Measurements from ENCODE around the gene XAF1.
A peak's percentile ranks its signal among the peaks of the same experiment; 100 is the strongest.
"Not testable (repeated sequence)": the region's sequence is repeated elsewhere in the genome, so short reads cannot be mapped to it uniquely, and the experiment has no call there.

Gene XAF1

GRCh38 chr17:6729531-6729930 lies 26.3 kb upstream of the XAF1 start:
- Mint-ChIP-seq H3K9me3 (peaks cover 0 to 4% of the 10 kb centered on the region in 2 donors), H3K4me1 (no peaks in the 10 kb centered on the region), H3K27ac (no peak overlapping the region), H3K27me3 (peaks cover 16% of the 10 kb centered on the region), H3K4me3 (no peak overlapping the region)
- no peak for DNase-seq
- no peak for ATAC-seq

- not testable (repeated sequence) for H3K4me1 Mint-ChIP-seq
- H3K27me3 Mint-ChIP-seq = peaks cover 36% of the 10 kb centered on the region
Measured at GRCh38 chr17:6746665-6747064, 9.2 kb upstream of the XAF1 start.

GRCh38 chr17:6748617-6749016 lies 7.2 kb upstream of the XAF1 start:
- no peak for ATAC-seq
- peaks cover 25% of the 10 kb centered on the region for H3K4me1 Mint-ChIP-seq
- no peak overlapping the region for H3K4me3 Mint-ChIP-seq
- no peak for DNase-seq
- no peak overlapping the region for H3K27ac Mint-ChIP-seq
- H3K9me3 Mint-ChIP-seq = no peaks in the 10 kb centered on the region
- H3K27me3 Mint-ChIP-seq = peaks cover 22% of the 10 kb centered on the region

More at GRCh38 chr17:6746665-6747064, 9.2 kb upstream of the XAF1 start:
- H3K9me3 Mint-ChIP-seq, H3K4me3 Mint-ChIP-seq, ATAC-seq, H3K27ac Mint-ChIP-seq, DNase-seq: not testable (repeated sequence)

GRCh38 chr17:6749519-6749918 lies 6.3 kb upstream of the XAF1 start:
- Mint-ChIP-seq H3K4me1 (peaks cover 33% of the 10 kb centered on the region), H3K27ac (no peak overlapping the region), H3K9me3 (no peaks in the 10 kb centered on the region), H3K27me3 (peaks cover 16% of the 10 kb centered on the region), H3K4me3 (no peak overlapping the region)
- DNase-seq (no peak), ATAC-seq (no peak)

- DNase-seq (no peak), ATAC-seq (no peak)
- Mint-ChIP-seq H3K4me1 (peaks cover 59% of the 10 kb centered on the region), H3K27me3 (no peaks in the 10 kb centered on the region), H3K9me3 (no peaks in the 10 kb centered on the region), H3K27ac (peak overlapping the region; percentile 97 to 98), H3K4me3 (peak overlapping the region; percentile 57 to 66)
Measured at GRCh38 chr17:6752068-6752909, 3.6 kb upstream of the XAF1 start.

GRCh38 chr17:6753006-6753445 lies 2.8 kb upstream of the XAF1 start:
- ATAC-seq (peak; percentile 78), DNase-seq (peak; percentile 58 to 70)
- H3K9me3 Mint-ChIP-seq = no peaks in the 10 kb centered on the region
- H3K27ac Mint-ChIP-seq = peak overlapping the region; percentile 97 to 98
- H3K27me3 Mint-ChIP-seq = no peaks in the 10 kb centered on the region
- peaks cover 66% of the 10 kb centered on the region for H3K4me1 Mint-ChIP-seq
- peak overlapping the region; percentile 57 to 66 for H3K4me3 Mint-ChIP-seq

GRCh38 chr17:6753546-6753945 lies 2.3 kb upstream of the XAF1 start:
- H3K27ac Mint-ChIP-seq = peak overlapping the region; percentile 97 to 98
- no peaks in the 10 kb centered on the region for H3K9me3 Mint-ChIP-seq
- peak overlapping the region; percentile 57 to 59 for H3K4me3 Mint-ChIP-seq
- peaks cover 71% of the 10 kb centered on the region for H3K4me1 Mint-ChIP-seq
- DNase-seq (no peak), ATAC-seq (no peak)
- no peaks in the 10 kb centered on the region for H3K27me3 Mint-ChIP-seq

- ATAC-seq (no peak), DNase-seq (no peak)
- H3K9me3 Mint-ChIP-seq = no peaks in the 10 kb centered on the region
- peaks cover 70% of the 10 kb centered on the region for H3K4me1 Mint-ChIP-seq
- peak overlapping the region; percentile 87 to 91 for H3K4me3 Mint-ChIP-seq
- H3K27ac Mint-ChIP-seq = peak overlapping the region; percentile 68 to 93
- H3K27me3 Mint-ChIP-seq = no peaks in the 10 kb centered on the region
Measured at GRCh38 chr17:6755281-6755680, 565 bp upstream of the XAF1 start.

- DNase-seq (no peak), ATAC-seq (peak; percentile 29)
- Mint-ChIP-seq H3K4me1 (peaks cover 70% of the 10 kb centered on the region), H3K27me3 (no peaks in the 10 kb centered on the region), H3K4me3 (peak overlapping the region; percentile 87 to 91), H3K9me3 (no peaks in the 10 kb centered on the region), H3K27ac (peak overlapping the region; percentile 68 to 93)
Measured at GRCh38 chr17:6756425-6757031, 682 bp downstream of the XAF1 start.

- peak overlapping the region; percentile 30 to 61 for H3K27ac Mint-ChIP-seq
- no peaks in the 10 kb centered on the region for H3K27me3 Mint-ChIP-seq
- DNase-seq (no peak), ATAC-seq (no peak)
- H3K9me3 Mint-ChIP-seq = no peaks in the 10 kb centered on the region
- H3K4me3 Mint-ChIP-seq = peak overlapping the region; percentile 41 to 69
- H3K4me1 Mint-ChIP-seq = peaks cover 59% of the 10 kb centered on the region
Measured at GRCh38 chr17:6757747-6758146, 1.9 kb downstream of the XAF1 start.

- Mint-ChIP-seq H3K27me3 (no peaks in the 10 kb centered on the region), H3K9me3 (peaks cover 14 to 15% of the 10 kb centered on the region in 2 donors), H3K27ac (no peak overlapping the region), H3K4me1 (peaks cover 21% of the 10 kb centered on the region), H3K4me3 (no peak overlapping the region)
- no peak for ATAC-seq
- DNase-seq = no peak
Measured at GRCh38 chr17:6761779-6762178, 5.9 kb downstream of the XAF1 start.

GRCh38 chr17:6768447-6768846 lies 12.6 kb downstream of the XAF1 start:
- Mint-ChIP-seq H3K9me3 (peaks cover 48 to 61% of the 10 kb centered on the region in 2 donors), H3K4me1 (no peaks in the 10 kb centered on the region), H3K27ac (no peak overlapping the region), H3K4me3 (no peak overlapping the region), H3K27me3 (no peaks in the 10 kb centered on the region)
- DNase-seq (no peak), ATAC-seq (no peak)

GRCh38 chr17:6772016-6772415 lies 16.2 kb downstream of the XAF1 start:
- DNase-seq (no peak), ATAC-seq (no peak)
- no peaks in the 10 kb centered on the region for H3K4me1 Mint-ChIP-seq
- no peak overlapping the region for H3K27ac Mint-ChIP-seq
- peaks cover 29% of the 10 kb centered on the region for H3K27me3 Mint-ChIP-seq
- peaks cover 47 to 75% of the 10 kb centered on the region in 2 donors for H3K9me3 Mint-ChIP-seq
- H3K4me3 Mint-ChIP-seq = no peak overlapping the region

GRCh38 chr17:6774906-6775305 lies 19.1 kb downstream of the XAF1 start:
- H3K27me3 Mint-ChIP-seq = peaks cover 58% of the 10 kb centered on the region
- H3K27ac Mint-ChIP-seq, DNase-seq, H3K4me1 Mint-ChIP-seq, ATAC-seq, H3K4me3 Mint-ChIP-seq: not testable (repeated sequence)
- peaks cover 24 to 58% of the 10 kb centered on the region in 2 donors for H3K9me3 Mint-ChIP-seq

GRCh38 chr17:6775871-6776405 lies 20.1 kb downstream of the XAF1 start, which contains the start of gene FBXO39:
Gene FBXO39 (plus strand): TSS chr17:6776215. CDS start chr17:6779869, 3,654 bp downstream.
- DNase-seq (no peak), ATAC-seq (peak; percentile 60)
- Mint-ChIP-seq H3K9me3 (peaks cover 23 to 57% of the 10 kb centered on the region in 2 donors), H3K4me1 (peaks cover 13% of the 10 kb centered on the region), H3K27ac (no peak within 1 kb of the TSS), H3K27me3 (peaks cover 67% of the 10 kb centered on the region), H3K4me3 (peak within 1 kb of the TSS in 1 of 2 donors; percentile 49)

GRCh38 chr17:6779411-6779810 lies 23.6 kb downstream of the XAF1 start:
- DNase-seq = no peak
- H3K4me3 Mint-ChIP-seq = no peak overlapping the region
- ATAC-seq = no peak
- peaks cover 93% of the 10 kb centered on the region for H3K27me3 Mint-ChIP-seq
- no peak overlapping the region for H3K27ac Mint-ChIP-seq
- peaks cover 15% of the 10 kb centered on the region for H3K4me1 Mint-ChIP-seq
- H3K9me3 Mint-ChIP-seq = peaks cover 19 to 53% of the 10 kb centered on the region in 2 donors
